Measurements from ENCODE around the gene CELSR1.

GRCh38 chr22:46390652-46391301, 146.6 kb downstream of the CELSR1 start:
- TF ChIP-seq ETV6 (CRISPR knock-in tag; conservative IDR thresholded peaks at IDR 0.05): no peak
- TF ChIP-seq ELK4 (CRISPR knock-in tag; IDR thresholded peaks at IDR 0.05; ENCODE audit: borderline replicate concordance): no peak
